SK-N-SH (cell line): ENCODE results near the gene ZNF407. TPM values are rescaled to one million over a fixed set of nuclear protein-coding genes. Genes with fewer than 3 reads are reported as not detected.

Experiments
- CTCF ChIA-PET: fragments of 300-600, 350-600 bp; formaldehyde crosslinking; extraction: SDS; loops from one replicate; lab custom pipeline; 2021; lab: Yijun Ruan, JAX
- POLR2A ChIA-PET: fragments of 350-600 bp; sonication (Branson Sonifier 250); formaldehyde crosslinking; extraction: SDS; loops from one replicate; lab custom pipeline; 2020; ENCODE audit warnings: antibody characterized with exemption, inconsistent platforms; lab: Yijun Ruan, JAX
- DNase-seq: peaks from one replicate; pipeline ENCODE4 v3.0.0; 2012
- H2AFZ ChIP-seq: fragments of 200-600 bp; sonication (generic); 2 replicates; pipeline ENCODE4 v1.8.1; 2016; ENCODE audit warnings: antibody characterized with exemption, mild to moderate bottlenecking, low read depth
- H3F3A ChIP-seq: fragments of 200-600 bp; sonication (generic); replicated peaks from 2 replicates; pipeline ENCODE3; 2016; ENCODE audit warnings: antibody characterized with exemption, mild to moderate bottlenecking; ENCODE audit not compliant: insufficient read depth
- H3K27ac ChIP-seq, 2 experiments: fragments of 200-500 bp in 1 of 2; fragments of 200-600 bp in 1 of 2; sonication (Bioruptor generic) in 1 of 2; sonication (generic), shearing (Covaris generic) in 1 of 2; 2 replicates each; pipeline versions ENCODE4 v1.5.1 to v1.6.1; 2014 to 2016; ENCODE audit warnings: low read depth in 2 of 2, inconsistent platforms in 1 of 2, low read length in 1 of 2, mild to moderate bottlenecking in 1 of 2, mixed read lengths in 1 of 2
- H3K27me3 ChIP-seq: fragments of 200-600 bp; sonication (generic), shearing (Covaris generic); 2 replicates; pipeline ENCODE4 v1.6.1; 2016; ENCODE audit warnings: mixed run types; ENCODE audit not compliant: insufficient read depth
- H3K36me3 ChIP-seq, 2 experiments: fragments of 200-500 bp in 1 of 2; fragments of 200-600 bp in 1 of 2; sonication (Bioruptor generic) in 1 of 2; sonication (generic) in 1 of 2; replicated peaks in 1 of 2; 2 replicates each; pipeline versions ENCODE3 to v1.5.1; 2014 to 2016; ENCODE audit warnings: low read length in 1 of 2, mild to moderate bottlenecking in 1 of 2; ENCODE audit not compliant: insufficient read depth in 2 of 2, control insufficient read depth in 1 of 2
- H3K4me1 ChIP-seq, 2 experiments: fragments of 200-500 bp in 1 of 2; fragments of 200-600 bp in 1 of 2; sonication (Bioruptor generic) in 1 of 2; sonication (generic), shearing (Covaris generic) in 1 of 2; 2 replicates each; pipeline versions ENCODE4 v1.5.1 to v1.6.1; 2014 to 2016; ENCODE audit warnings: low read depth in 1 of 2, low read length in 1 of 2, mixed run types in 1 of 2; ENCODE audit not compliant: insufficient read depth in 2 of 2, control insufficient read depth in 1 of 2
- H3K4me2 ChIP-seq: fragments of 200-600 bp; sonication (generic), shearing (Covaris generic); 2 replicates; pipeline ENCODE4 v1.6.1; 2017; ENCODE audit warnings: mixed run types
- H3K4me3 ChIP-seq, 2 experiments: fragments of 200-500 bp in 1 of 2; fragments of 200-600 bp in 1 of 2; sonication (Bioruptor generic) in 1 of 2; sonication (generic), shearing (Covaris generic) in 1 of 2; 2 replicates each; pipeline versions ENCODE4 v1.5.1 to v1.8.1; 2014 to 2016; ENCODE audit warnings: low read depth in 2 of 2, inconsistent platforms in 1 of 2, low read length in 1 of 2, mild to moderate bottlenecking in 1 of 2, mixed read lengths in 1 of 2, moderate library complexity in 1 of 2
- H3K79me2 ChIP-seq: fragments of 200-600 bp; sonication (generic); 2 replicates; pipeline ENCODE4 v1.8.1; 2017; ENCODE audit warnings: mild to moderate bottlenecking; ENCODE audit not compliant: insufficient read depth
- H3K9ac ChIP-seq: fragments of 200-600 bp; sonication (generic); 2 replicates; pipeline ENCODE4 v1.6.1; 2017; ENCODE audit warnings: mixed run types
- H3K9me2 ChIP-seq: fragments of 200-600 bp; sonication (generic); 2 replicates; pipeline ENCODE4 v1.6.1; 2017; ENCODE audit warnings: mixed run types
- H3K9me3 ChIP-seq: fragments of 200-600 bp; sonication (generic); 2 replicates; pipeline ENCODE4 v1.6.1; 2017; ENCODE audit warnings: mixed run types, mild to moderate bottlenecking, moderate library complexity
- H4K20me1 ChIP-seq: fragments of 200-600 bp; sonication (generic); 2 replicates; pipeline ENCODE4 v1.6.1; 2017; ENCODE audit warnings: mild to moderate bottlenecking, mixed run types; ENCODE audit not compliant: insufficient read depth
- EP300 ChIP-seq, 2 experiments: IDR thresholded peaks; 2 replicates each; pipeline versions ENCODE4 v1.4.0 to v1.6.1; 2012; ENCODE audit warnings: borderline replicate concordance in 1 of 2, low read depth in 1 of 2, low read length in 1 of 2
- EZH2phosphoT487 ChIP-seq: fragments of 200-600 bp; sonication (generic); IDR thresholded peaks from 2 replicates; pipeline ENCODE4 v1.6.1; 2017; ENCODE audit warnings: low read depth, mixed run types, mild to moderate bottlenecking, antibody characterized with exemption, moderate library complexity, borderline replicate concordance
- FOSL2 ChIP-seq: IDR thresholded peaks from 2 replicates; pipeline ENCODE4 v1.4.0; 2012; ENCODE audit warnings: low read depth, mild to moderate bottlenecking, moderate library complexity, borderline replicate concordance
- FOXM1 ChIP-seq: IDR thresholded peaks from 2 replicates; pipeline ENCODE4 v1.4.0; 2012; ENCODE audit warnings: low read depth, mild to moderate bottlenecking
- GATA2 ChIP-seq: sonication (generic); formaldehyde crosslinking; IDR thresholded peaks from 2 replicates; pipeline ENCODE4 v1.5.0; 2020; ENCODE audit warnings: mild to moderate bottlenecking, missing genetic modification reagents
- MEF2A ChIP-seq: IDR thresholded peaks from 2 replicates; pipeline ENCODE4 v1.4.0; 2012; ENCODE audit warnings: low read depth, borderline replicate concordance
- MXI1 ChIP-seq: IDR thresholded peaks from 2 replicates; pipeline ENCODE4 v1.6.1; 2012; ENCODE audit warnings: mild to moderate bottlenecking, low read depth, low read length, improper control_type of control experiment
- NRF1 ChIP-seq: IDR thresholded peaks from 2 replicates; pipeline ENCODE4 v1.6.1; 2012; ENCODE audit warnings: low read depth, mild to moderate bottlenecking, low read length
- POLR2AphosphoS5 ChIP-seq: IDR thresholded peaks from 2 replicates; pipeline ENCODE4 v1.6.1; 2012; ENCODE audit warnings: low read depth, low read length
- RAD21 ChIP-seq: IDR thresholded peaks from 2 replicates; pipeline ENCODE4 v1.6.1; 2012; ENCODE audit warnings: mild to moderate bottlenecking, low read length
- RCOR1 ChIP-seq: fragments of 150-350 bp; IDR thresholded peaks from 2 replicates; pipeline ENCODE4 v1.6.1; 2017; ENCODE audit warnings: antibody characterized with exemption, low read length
- SMC3 ChIP-seq: IDR thresholded peaks from 2 replicates; pipeline ENCODE4 v1.6.1; 2012; ENCODE audit warnings: low read depth, low read length, improper control_type of control experiment
- WGBS: methylation state at CpG from one replicate; pipeline ENCODE4 v1.1.6; 2017; ENCODE audit warnings: low lambda C conversion rate; 5-methylcytosine and 5-hydroxymethylcytosine counted together
- polyA plus RNA-seq, 3 experiments: library from polyadenylated mRNA; depleted of rRNA; stranded (reverse); fragments of >200 nt; gene quantifications; 2 replicates each; pipeline ENCODE4 v1.2.3, GENCODE V29; 2012
- TF ChIP-seq, protein P1 (sequence below): IDR thresholded peaks from 2 replicates; pipeline ENCODE4 v1.4.0; 2012; ENCODE audit warnings: low read depth, borderline replicate concordance

Gene ZNF407
- polyA plus RNA-seq, 1 of the 3 experiments (the other 2 are of a cell fraction) = 2.6 TPM

DNA sequence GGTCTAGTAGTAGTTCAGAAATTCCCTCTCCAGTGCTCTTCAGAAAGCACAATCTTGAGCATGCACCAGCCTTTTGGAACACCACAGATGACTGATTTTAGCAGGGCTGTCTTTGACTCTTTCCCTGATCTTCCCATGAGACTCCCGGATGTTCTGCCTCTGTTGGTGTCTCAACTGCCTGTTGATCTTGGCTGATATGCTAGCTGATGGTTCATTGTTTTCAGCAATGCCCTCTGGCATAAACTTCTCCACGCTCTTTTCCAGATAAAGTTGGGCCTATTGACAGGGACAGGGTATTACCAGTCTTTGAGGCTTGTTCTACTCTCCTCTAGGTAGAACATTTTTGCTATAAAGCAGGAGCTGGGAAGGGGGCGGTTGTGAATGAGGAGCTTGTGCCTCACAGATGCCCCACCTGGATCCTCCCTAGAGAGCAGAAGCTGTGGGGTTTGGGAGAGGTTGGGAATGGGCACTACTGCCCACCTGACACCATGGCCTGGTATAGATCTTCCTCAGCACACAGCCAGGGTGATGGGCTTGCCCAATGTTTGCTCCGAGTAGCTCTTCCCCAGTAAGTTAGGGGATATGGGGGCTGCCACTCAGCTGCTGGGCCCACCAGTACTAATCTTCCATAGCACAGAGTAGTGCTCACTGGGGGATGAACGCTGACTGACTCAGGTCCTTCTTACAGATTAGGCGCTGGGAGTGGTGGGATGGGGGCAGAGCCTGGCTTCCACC, 500.0 kb downstream of the ZNF407 start:
- H3K4me2 ChIP-seq = no peak overlapping the region
- no peaks in the 10 kb centered on the region for H3K36me3 ChIP-seq
- H3K9me3 ChIP-seq = no peaks in the 10 kb centered on the region
- H3K9ac ChIP-seq = no peak overlapping the region
- 53% methylated on average over 5 of the region's 6 CpGs for WGBS
- no peaks in the 10 kb centered on the region for H3K27me3 ChIP-seq
- DNase-seq = no peak
- CTCF ChIA-PET = no interaction called here
- H2AFZ ChIP-seq = no peak overlapping the region
- no peaks in the 10 kb centered on the region for H3K79me2 ChIP-seq
- TF ChIP-seq RCOR1 (no peak), RAD21 (no peak), FOSL2 (no peak), EZH2phosphoT487 (no peak), GATA2 (no peak), POLR2AphosphoS5 (no peak), FOXM1 (no peak), MEF2A (no peak), MXI1 (no peak), EP300 (IDR thresholded peaks at IDR 0.05; ENCODE audit: borderline replicate concordance in 1 of 2, low read depth in 1 of 2, low read length in 1 of 2) (no peak), SMC3 (no peak), NRF1 (no peak)
- TF ChIP-seq, protein P1, sequence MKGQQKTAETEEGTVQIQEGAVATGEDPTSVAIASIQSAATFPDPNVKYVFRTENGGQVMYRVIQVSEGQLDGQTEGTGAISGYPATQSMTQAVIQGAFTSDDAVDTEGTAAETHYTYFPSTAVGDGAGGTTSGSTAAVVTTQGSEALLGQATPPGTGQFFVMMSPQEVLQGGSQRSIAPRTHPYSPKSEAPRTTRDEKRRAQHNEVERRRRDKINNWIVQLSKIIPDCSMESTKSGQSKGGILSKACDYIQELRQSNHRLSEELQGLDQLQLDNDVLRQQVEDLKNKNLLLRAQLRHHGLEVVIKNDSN = no peak
- H4K20me1 ChIP-seq = no peaks in the 10 kb centered on the region
- no peaks in the 10 kb centered on the region for H3F3A ChIP-seq
- no peak overlapping the region for H3K4me3 ChIP-seq
- H3K4me1 ChIP-seq = no peaks in the 10 kb centered on the region
- POLR2A ChIA-PET = no interaction called here
- no peaks in the 10 kb centered on the region for H3K9me2 ChIP-seq
- no peak overlapping the region for H3K27ac ChIP-seq

DNA sequence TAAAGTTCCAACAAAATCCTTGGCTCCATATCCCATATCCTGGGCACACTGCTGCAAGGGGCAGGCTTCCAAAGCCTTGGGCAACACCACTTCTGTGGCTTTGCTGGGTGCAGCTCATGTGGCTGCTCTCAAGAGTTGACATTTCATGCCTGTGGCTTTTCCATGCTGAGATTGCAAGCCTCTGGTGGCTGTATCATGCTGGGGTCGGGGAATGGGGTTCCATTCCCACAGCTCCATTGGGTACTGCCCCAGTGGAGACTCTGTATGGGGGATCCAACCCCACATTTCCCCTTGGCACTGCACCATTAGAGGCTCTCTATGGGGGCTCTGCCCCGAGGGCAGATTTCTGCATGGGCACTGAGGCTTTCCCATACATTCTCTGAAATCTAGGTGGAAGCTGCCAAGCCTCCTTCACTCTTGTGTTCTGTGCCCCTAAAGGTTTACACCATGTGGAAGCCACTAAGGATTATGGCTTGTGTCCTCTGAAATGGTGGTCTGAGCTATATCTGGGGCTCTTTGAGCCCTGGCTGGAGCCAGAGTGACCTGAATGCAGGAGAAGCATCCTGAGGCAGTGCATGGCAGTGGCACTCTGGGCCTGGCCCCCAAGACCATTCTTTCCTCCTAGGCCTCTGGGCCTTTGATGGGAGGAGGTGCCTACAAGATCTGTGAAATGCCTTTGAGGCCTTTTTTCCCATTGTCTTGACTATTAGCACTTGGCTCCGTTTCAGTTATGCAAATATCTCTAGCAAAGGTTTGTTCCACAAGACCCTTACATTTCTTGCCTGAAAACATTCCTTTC, 503.4 kb downstream of the ZNF407 start:
- CTCF ChIA-PET = interaction anchor here (1.2 kb wide), 1 partner anchor 50 kb away, joined by 3 read pairs; no protein-coding TSS in a partner anchor
- TF ChIP-seq POLR2AphosphoS5 = no peak
- no peak for DNase-seq
- Histone ChIP-seq H3K4me3 (no peak overlapping the region), H3K9me3 (no peaks in the 10 kb centered on the region), H3K9ac (no peak overlapping the region), H2AFZ (no peak overlapping the region), H3K36me3 (no peaks in the 10 kb centered on the region), H3K4me2 (no peak overlapping the region), H4K20me1 (no peaks in the 10 kb centered on the region), H3F3A (no peaks in the 10 kb centered on the region), H3K27me3 (no peaks in the 10 kb centered on the region), H3K27ac (no peak overlapping the region), H3K79me2 (no peaks in the 10 kb centered on the region), H3K4me1 (peaks cover 0 to 2% of the 10 kb centered on the region in 2 experiments; a peak in 1 of 4 replicates), H3K9me2 (no peaks in the 10 kb centered on the region)
- POLR2A ChIA-PET = no interaction called here
- 4% methylated on average over 2 of the region's 3 CpGs for WGBS
